ENCODE results near the gene RAB3C. TPM values are rescaled to one million over a fixed set of nuclear protein-coding genes. Genes with fewer than 3 reads are reported as not detected.
"Not testable (repeated sequence)": the region's sequence is repeated elsewhere in the genome, so short reads cannot be mapped to it uniquely, and the experiment has no call there.

The RAB3C gene
- total RNA-seq (2014; rRNA removed; shearing (Covaris generic)) (11.7 and 15.0 TPM in 2 replicates), polyA plus RNA-seq (2016; fragmentation: Nextera tagmentation; extraction: Ambion mirVana) (27.6 and 30.6 TPM in 2 replicates)
- long read RNA-seq, full-length matches to known transcripts, result 9 of 21 reads
- long read RNA-seq, partial matches to known transcripts, result 0 of 21 reads
- long read RNA-seq, other reads (novel, unspliced or antisense), result 12 of 21 reads

DNA sequence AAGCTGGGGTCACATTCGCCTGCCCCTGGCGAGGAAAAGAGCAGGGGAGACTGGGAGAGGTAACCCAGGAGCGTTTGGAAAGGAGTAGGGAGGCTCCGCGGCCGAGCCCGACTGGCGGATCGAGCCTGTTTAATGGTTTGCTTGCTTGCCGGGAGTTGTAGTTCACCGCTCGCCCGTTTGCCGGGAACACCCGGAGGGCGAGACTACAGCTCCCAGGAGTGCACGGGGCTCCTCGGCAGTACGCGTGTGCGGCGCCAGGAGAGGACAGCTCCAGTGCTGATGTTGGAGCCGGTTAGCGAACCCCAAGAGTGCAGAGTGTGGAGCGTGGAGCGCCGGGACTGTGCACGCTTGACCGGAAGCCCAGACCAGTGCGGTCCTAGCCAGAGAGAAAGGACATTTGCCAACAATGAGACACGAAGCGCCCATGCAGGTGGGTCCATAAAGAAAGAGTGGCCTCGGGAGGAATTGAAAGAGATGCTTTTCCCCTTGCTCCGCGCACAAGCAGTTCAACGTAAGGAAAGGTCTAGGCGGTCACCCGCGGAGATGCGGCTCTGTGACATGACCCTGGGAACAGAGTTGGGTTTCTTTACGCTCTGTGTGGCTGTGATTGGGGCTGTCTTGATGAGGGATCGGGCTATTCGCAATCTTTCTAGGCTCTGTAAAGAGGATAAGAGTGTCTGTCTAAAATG, at the start of gene RAB3C:
RAB3C (plus strand) TSS at position 273 of the 689 bp plus-strand sequence; CDS start at position 407, 134 bp downstream.
- peaks cover 26% of the 10 kb centered on the region for H3K27me3 ChIP-seq (ENCODE audit: insufficient read depth)
- peak within 1 kb of the TSS; percentile 95 for H3K4me2 ChIP-seq
- peak within 1 kb of the TSS; percentile 98 for H3K4me3 Mint-ChIP-seq
- H3K27ac ChIP-seq (ENCODE audit: low read depth), result no peak within 1 kb of the TSS
- H3K4me3 ChIP-seq, result peak within 1 kb of the TSS; percentile 73
- peak within 1 kb of the TSS; percentile 88 for H3K27ac Mint-ChIP-seq
- H3K9me2 ChIP-seq (ENCODE audit: insufficient read depth), result no peaks in the 10 kb centered on the region
- H3K36me3 ChIP-seq (ENCODE audit: insufficient read depth), result no peaks in the 10 kb centered on the region
- ATAC-seq (peak; percentile 96), DNase-seq (ENCODE audit: low spot score) (peak; percentile 98)
- H2AFZ ChIP-seq, result peak within 1 kb of the TSS; percentile 99
- peak; percentile 93 for TF ChIP-seq CREB1 (CRISPR knock-in tag; IDR thresholded peaks at IDR 0.05; ENCODE audit: low read depth)
- TF ChIP-seq JUNB (IDR thresholded peaks at IDR 0.05; ENCODE audit: unreplicated experiment), result no peak
- TF ChIP-seq, protein P1, sequence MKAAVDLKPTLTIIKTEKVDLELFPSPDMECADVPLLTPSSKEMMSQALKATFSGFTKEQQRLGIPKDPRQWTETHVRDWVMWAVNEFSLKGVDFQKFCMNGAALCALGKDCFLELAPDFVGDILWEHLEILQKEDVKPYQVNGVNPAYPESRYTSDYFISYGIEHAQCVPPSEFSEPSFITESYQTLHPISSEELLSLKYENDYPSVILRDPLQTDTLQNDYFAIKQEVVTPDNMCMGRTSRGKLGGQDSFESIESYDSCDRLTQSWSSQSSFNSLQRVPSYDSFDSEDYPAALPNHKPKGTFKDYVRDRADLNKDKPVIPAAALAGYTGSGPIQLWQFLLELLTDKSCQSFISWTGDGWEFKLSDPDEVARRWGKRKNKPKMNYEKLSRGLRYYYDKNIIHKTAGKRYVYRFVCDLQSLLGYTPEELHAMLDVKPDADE (IDR thresholded peaks at IDR 0.05), result peak; percentile 94
- peak; percentile 79 for TF ChIP-seq POLR2AphosphoS5 (IDR thresholded peaks at IDR 0.05; ENCODE audit: low read depth)
- no peak for TF ChIP-seq NANOG (IDR thresholded peaks at IDR 0.05; ENCODE audit: borderline replicate concordance)
- TF ChIP-seq, protein P2, sequence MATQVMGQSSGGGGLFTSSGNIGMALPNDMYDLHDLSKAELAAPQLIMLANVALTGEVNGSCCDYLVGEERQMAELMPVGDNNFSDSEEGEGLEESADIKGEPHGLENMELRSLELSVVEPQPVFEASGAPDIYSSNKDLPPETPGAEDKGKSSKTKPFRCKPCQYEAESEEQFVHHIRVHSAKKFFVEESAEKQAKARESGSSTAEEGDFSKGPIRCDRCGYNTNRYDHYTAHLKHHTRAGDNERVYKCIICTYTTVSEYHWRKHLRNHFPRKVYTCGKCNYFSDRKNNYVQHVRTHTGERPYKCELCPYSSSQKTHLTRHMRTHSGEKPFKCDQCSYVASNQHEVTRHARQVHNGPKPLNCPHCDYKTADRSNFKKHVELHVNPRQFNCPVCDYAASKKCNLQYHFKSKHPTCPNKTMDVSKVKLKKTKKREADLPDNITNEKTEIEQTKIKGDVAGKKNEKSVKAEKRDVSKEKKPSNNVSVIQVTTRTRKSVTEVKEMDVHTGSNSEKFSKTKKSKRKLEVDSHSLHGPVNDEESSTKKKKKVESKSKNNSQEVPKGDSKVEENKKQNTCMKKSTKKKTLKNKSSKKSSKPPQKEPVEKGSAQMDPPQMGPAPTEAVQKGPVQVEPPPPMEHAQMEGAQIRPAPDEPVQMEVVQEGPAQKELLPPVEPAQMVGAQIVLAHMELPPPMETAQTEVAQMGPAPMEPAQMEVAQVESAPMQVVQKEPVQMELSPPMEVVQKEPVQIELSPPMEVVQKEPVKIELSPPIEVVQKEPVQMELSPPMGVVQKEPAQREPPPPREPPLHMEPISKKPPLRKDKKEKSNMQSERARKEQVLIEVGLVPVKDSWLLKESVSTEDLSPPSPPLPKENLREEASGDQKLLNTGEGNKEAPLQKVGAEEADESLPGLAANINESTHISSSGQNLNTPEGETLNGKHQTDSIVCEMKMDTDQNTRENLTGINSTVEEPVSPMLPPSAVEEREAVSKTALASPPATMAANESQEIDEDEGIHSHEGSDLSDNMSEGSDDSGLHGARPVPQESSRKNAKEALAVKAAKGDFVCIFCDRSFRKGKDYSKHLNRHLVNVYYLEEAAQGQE (IDR thresholded peaks at IDR 0.05; ENCODE audit: unreplicated experiment), result peak; percentile 85
- H3K36me3 Mint-ChIP-seq (ENCODE audit: low read depth), result no peaks in the 10 kb centered on the region
- peaks cover 11% of the 10 kb centered on the region for H3K4me1 Mint-ChIP-seq
- peaks cover 5% of the 10 kb centered on the region for H3K4me1 ChIP-seq (ENCODE audit: insufficient read depth)
- peaks cover 13% of the 10 kb centered on the region for H3K27me3 Mint-ChIP-seq (ENCODE audit: insufficient read depth, low read depth, poor library complexity)
- no peaks in the 10 kb centered on the region for H3F3A ChIP-seq (replicated peaks; ENCODE audit: low read depth)
- H3K79me2 ChIP-seq (replicated peaks; ENCODE audit: insufficient read depth), result no peaks in the 10 kb centered on the region
- no peaks in the 10 kb centered on the region for H4K20me1 ChIP-seq (replicated peaks; ENCODE audit: insufficient read depth)
- no peaks in the 10 kb centered on the region for H3K9me3 Mint-ChIP-seq

DNA sequence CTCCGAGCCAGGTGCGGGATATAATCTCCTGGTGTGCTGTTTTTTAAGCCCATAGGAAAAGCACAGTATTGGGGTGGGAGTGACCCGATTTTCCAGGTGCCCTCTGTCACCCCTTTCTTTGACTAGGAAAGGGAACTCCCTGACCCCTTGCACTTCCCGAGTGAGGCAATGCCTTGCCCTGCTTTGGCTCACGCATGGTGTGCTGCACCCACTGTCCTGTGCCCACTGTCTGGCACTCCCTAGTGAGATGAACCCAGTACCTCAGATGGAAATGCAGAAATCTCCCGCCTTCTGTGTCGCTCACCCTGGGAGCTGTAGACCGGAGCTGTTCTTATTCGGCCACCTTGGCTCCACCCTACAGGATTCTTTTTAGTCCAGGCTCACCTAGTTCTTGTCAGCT, 40.9 kb upstream of the RAB3C start:
- not testable (repeated sequence) for H3K4me3 Mint-ChIP-seq; H3K79me2 ChIP-seq (replicated peaks; ENCODE audit: insufficient read depth); H3K36me3 ChIP-seq (ENCODE audit: insufficient read depth); ATAC-seq; H3K4me1 ChIP-seq (ENCODE audit: insufficient read depth); H2AFZ ChIP-seq; H3K4me2 ChIP-seq; H3F3A ChIP-seq (replicated peaks; ENCODE audit: low read depth); H3K27ac Mint-ChIP-seq; H3K27ac ChIP-seq (ENCODE audit: low read depth); H4K20me1 ChIP-seq (replicated peaks; ENCODE audit: insufficient read depth); H3K4me1 Mint-ChIP-seq; DNase-seq (ENCODE audit: low spot score); H3K27me3 Mint-ChIP-seq (ENCODE audit: insufficient read depth, low read depth, poor library complexity); H3K9me2 ChIP-seq (ENCODE audit: insufficient read depth); H3K4me3 ChIP-seq; H3K27me3 ChIP-seq (ENCODE audit: insufficient read depth)
- Mint-ChIP-seq H3K36me3 (ENCODE audit: low read depth) (peaks cover 26% of the 10 kb centered on the region; the same call in 2 of the 3 replicates), H3K9me3 (peaks cover 53% of the 10 kb centered on the region)
